ENCODE measurements around the gene CORO2A.
"Not testable (repeated sequence)": the region's sequence is repeated elsewhere in the genome, so short reads cannot be mapped to it uniquely, and the experiment has no call there.

The CORO2A gene

GRCh38 chr9:98076514-98076890 is 115.9 kb downstream of the CORO2A start:
- not testable (repeated sequence) for DNase-seq

- DNase-seq = no peak
These were observed 117.1 kb downstream of the CORO2A start for GRCh38 chr9:98075332-98075805.

- DNase-seq = no peak
These were observed 118.1 kb downstream of the CORO2A start for GRCh38 chr9:98074115-98074990.

- no peak for DNase-seq
These were observed 120.7 kb downstream of the CORO2A start for GRCh38 chr9:98071737-98072136.

All from KG1 (cell line).